NCI-H748 (cell line): ENCODE results near the gene ST8SIA5.

ENCODE experiments used
- DNase-seq: peaks from one replicate; lab custom pipeline; 2025; ENCODE audit not compliant: unreplicated experiment; lab: John Stamatoyannopoulos, UW

The ST8SIA5 gene

DNA sequence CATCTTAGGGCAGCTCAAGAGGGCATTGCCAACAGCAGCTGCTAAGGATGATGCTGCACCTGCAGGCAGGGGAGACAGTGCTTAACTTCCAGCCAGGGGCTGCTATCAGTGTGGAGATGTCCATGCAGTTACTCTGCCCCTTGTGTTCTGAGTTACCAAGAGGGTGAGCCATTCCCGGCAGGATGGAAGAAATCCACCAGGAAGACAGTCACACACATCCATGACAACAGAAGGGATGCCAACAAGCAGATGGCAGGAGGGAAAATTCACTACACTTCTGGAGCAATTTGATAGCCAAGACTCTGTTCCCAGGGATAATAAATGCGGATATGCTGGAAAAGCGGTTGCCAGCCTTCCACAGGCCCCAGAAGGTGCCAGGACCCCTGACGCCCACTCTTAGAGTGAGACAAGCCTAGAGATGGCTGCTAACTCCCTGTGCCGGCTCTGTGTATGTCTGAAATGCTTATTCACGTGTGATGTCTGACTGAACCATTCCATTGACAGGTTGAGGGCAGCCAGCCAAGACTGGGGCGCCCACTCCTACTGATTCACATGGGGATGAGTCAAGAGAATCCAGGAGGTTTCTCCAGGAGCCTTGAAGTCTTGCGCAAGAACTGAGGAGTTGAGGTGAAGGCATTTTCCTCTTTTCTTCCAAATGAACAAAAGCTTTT lies 124.3 kb downstream of the ST8SIA5 start:
- no peak for DNase-seq

DNA sequence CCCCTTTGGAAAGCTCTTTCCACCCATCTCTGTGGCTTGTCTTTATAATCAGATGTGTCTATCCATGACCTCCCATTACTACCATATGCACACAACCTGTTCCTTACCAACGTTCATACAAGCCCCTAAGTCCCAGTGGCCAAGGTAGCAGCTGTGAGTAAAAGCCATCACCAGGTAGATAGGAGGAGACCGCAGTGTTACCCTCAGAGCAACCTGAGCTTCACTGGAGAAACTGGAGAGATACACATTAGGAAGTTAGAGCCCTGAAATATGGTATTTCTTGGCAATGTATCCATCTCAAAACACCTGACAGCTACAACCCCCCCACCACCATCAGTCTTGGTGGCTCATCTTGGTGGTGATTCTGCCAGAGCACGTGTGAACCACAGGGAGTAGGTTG lies 125.9 kb downstream of the ST8SIA5 start:
- no peak for DNase-seq

DNA sequence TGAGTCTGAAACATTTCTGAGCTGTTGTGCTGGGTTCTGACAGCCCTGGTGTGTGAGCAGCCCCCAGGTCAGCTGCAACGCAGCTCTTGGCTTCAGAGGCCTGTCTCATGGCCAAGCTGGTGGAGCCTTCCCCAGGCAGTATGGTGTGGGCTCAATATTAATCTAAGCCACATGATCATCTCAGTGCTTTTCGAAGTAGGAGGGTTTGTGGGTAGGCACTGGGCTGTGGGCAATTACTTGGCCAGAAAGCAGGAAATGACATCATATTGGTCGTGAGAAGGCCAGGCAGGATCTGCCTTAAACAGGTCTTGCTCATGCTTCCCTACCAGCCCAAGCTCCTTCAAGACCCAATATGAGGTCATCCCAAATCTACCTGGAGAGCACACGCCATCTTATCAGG lies 126.7 kb downstream of the ST8SIA5 start:
- DNase-seq, result no peak

DNA sequence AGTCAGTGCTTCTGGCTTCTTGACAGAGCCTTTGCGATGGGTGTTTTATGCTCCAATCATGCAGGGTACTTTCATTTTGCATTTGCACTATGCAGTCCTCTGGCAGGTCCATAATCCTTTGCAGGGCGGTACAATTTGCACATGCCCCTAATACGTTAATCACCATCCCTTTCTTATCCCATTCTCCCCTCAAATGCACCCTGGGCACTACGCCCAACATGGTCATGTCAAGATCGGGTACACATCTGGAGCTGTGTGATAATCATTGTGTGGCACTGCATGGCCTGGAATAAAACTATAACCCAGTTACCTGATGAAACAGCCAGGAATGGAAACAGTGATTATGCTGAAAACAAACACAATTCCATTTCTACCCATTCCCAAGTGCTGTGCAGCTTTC lies 127.5 kb downstream of the ST8SIA5 start:
- DNase-seq, result no peak

DNA sequence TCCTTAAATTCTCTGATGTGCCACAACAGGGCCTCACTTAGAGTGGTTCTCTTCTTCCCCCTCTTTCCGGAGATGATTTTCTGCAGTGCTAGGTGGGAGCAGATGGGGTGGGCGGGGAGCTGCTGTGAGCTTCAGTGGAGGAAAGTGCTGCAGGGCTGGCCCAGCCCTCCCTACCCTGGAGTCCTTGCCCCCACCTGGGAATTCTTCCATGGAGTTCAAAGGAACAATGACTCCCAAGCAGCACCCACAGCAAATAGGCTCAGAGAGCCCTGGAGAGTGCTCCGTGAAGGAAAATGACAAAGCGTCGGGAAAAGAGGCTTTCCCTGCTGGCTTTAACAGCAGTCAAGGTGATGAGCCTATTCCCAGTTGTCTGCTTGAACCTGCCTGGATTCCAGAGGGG lies 128.6 kb downstream of the ST8SIA5 start:
- no peak for DNase-seq

DNA sequence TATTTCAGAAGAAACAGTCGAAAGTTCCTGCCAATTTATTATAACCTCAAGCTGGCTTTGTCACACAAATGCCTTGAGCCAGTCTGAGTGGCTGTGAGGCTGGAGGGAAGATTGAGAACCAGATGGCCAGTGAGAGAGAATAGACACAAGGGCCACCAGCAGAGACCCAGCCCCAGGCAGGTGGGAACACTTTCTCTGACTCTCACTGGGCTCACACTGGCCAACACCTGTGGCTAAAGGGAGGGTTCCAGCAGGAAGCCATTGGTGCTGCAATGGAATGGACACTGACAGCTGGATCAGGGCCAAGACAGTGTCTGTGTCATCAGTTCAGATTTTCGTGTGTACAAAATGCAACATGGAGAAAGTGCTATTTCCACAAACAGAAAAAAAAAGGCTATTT lies 129.7 kb downstream of the ST8SIA5 start:
- no peak for DNase-seq

DNA sequence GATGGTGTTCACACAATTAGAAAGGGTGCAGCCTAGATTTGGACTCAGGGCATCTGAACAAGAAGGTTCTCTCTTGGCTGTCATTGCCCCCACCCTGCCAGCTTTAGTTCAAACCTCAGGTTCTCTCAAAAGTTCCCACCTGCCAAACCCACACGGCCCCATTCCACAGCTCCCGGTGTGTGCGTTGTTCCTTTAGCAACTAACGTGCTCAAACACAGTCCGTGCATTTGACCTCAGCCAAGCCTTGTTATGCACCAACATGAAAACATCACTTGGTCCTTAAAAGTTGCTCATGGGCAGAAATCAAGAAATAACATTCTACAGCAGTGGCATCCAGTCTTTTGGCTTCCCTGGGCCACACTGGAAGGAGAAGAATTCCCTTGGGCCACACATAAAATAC lies 131.8 kb downstream of the ST8SIA5 start:
- no peak for DNase-seq

DNA sequence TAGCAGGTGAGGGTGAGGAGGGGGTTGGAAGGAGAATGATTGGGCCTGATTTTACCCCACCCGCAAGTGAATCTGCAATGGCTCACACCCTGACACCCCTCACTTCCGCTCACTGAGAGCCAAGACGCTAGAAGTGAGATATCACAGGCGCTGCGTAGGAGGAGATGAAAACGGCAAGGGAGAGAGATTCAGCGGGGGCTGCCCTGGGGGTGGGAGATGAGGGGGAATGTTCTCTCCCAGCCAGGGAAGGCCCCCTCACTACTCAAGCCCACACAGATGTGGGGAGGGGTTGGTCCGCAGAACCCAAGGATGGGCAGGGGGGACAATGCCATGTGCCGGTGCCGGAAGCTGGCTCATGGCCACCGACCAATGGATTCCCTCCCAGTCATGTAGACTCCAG lies 132.7 kb downstream of the ST8SIA5 start:
- no peak for DNase-seq

DNA sequence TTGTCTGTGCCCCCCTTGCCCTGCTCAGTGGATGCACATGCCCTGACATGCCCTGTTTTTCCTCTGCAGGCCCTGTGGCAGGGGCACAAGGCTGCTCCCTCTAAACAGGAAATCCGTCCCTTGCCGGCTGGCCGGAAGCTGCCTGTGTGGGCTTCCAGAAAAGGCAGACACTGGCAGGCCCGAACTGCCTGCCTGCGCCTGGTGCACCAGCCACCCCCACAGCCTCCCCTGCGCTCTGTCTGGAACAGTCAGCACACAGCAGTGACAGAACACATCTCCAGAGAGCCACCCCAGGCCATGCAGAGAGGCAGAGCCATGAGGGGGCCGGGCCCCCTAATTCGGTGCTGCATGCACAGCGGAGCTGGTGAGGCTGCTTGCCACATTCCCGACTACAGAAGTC lies 133.3 kb downstream of the ST8SIA5 start:
- DNase-seq, result no peak

DNA sequence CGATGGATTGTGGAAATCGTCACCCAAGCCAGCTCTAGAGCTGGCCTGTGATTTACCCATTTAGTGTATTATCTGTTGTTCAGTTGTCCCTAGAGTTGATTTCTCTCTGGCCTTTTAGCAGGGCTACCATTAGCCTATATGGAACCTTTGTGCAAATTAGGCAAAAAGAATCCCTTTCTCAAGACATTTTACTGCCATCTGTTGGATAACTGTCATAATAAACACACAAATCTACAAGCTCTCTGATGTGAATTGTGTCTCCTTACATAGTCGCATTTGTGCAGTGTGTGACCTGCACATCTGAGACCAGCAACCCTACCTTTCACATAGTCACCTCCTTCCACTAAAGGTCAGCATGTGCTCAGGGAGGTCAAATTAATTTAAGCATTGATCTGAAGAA lies 133.9 kb downstream of the ST8SIA5 start:
- peak; percentile 31 for DNase-seq

DNA sequence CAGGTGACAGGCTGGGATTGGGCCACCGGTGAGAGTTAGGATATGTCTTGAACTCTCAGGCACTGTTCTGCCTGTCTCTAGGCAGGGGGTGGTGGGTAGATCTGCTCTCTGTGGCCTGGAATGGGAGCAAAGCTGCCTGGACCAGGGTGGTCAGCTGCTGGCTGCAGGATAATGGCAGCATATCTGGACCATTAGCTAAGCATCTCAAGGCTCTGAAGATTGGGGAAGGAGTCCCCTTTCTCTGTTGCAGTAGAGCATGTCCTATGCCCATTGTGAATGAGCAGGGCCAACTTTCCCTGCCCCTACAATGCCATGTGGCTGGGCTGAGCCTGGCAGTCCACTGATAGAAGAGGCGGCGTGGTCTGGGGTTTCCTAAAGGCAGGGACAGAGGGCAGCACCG lies 134.4 kb downstream of the ST8SIA5 start:
- no peak for DNase-seq

DNA sequence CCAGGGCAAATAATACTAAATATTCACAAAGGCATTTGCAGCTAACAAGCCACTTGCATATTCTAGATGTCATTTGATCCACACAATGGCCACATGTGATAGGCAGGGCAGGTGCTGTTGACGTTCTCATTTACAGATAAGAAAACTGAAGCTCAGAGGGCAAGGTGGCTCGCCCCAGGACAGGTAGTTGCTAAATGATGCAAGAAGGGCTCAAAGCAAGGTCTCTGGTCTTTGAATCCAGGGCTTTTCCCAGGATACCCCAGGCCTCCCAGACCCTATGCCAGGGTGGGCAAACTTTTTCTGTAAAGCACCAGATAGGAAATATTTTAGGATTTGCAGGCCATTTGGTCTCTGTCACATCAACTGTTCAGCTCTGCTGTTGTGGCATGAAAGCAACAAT lies 135.0 kb downstream of the ST8SIA5 start:
- DNase-seq, result no peak

DNA sequence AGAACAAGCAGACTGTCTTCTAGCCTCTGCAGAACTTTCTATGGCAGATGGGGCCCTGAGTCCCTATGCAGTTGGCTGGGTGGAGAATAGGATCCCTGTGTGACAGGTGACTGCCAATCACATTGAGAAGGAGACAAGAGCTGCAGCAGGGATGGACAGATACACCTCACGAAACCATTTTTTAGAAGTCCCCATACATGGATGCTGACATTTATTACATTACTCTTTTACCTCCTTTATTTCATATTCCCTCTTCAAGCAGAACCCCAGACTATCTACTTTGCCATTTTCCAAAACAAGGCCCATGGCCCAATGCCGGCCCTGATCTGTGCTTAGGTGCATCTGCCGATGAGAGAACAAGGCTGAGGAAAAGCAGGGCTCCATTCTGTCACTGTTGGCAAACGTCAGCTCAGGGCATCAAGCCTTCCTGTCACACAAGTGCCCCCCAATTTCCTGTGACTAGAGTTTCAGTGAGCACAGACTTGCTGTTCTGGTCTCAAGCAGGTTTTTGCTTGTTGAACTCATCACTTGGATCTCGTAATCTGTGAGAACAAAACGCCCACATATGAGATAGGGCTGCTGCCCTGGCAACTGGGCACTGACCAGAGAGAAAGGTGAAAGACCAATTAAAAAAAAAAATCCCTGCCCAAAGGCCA lies 135.6 kb downstream of the ST8SIA5 start:
- DNase-seq, result no peak

DNA sequence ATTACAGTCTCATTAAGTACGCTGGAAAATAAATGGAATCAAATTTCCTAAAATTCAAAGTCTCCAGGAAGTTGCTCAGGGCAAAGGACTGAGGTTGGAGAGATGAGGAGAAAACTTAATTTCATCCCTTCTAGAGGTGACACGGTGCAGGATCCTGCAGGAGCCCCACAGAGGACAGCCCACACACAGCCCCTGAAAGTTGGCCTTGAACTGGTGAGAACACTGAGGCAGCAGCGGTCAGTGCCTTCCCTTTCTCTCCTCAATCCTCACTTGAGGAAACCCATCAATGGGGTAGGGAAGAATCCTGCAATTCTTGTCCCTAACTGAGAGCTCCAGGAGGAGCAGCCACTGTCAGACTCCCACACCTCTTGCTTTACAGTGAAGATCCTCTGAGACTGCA lies 137.3 kb downstream of the ST8SIA5 start:
- no peak for DNase-seq
